Upper lobe of left lung (tissue), 4 donors: ENCODE measurements around the gene DNAI7.

ENCODE experiments used
- POLR2AphosphoS5 ChIP-seq, 2 donors: sonication (generic); formaldehyde crosslinking; IDR thresholded peaks; one replicate each; pipeline ENCODE4 v1.5.1; 2017; ENCODE audit warnings: antibody characterized with exemption in 2 of 2
- TF ChIP-seq, protein P1 (sequence below), 6 experiments: fragments of 450-650 bp in 4 of 6; fragments of 200-600 bp in 2 of 6; sonication (generic) in 2 of 6; IDR thresholded peaks; one replicate each; pipeline ENCODE4 v1.5.1; 2016 to 2019; ENCODE audit warnings: antibody characterized with exemption in 6 of 6

- TF ChIP-seq POLR2AphosphoS5 (IDR thresholded peaks at IDR 0.05), result no peak
- TF ChIP-seq, protein P1, sequence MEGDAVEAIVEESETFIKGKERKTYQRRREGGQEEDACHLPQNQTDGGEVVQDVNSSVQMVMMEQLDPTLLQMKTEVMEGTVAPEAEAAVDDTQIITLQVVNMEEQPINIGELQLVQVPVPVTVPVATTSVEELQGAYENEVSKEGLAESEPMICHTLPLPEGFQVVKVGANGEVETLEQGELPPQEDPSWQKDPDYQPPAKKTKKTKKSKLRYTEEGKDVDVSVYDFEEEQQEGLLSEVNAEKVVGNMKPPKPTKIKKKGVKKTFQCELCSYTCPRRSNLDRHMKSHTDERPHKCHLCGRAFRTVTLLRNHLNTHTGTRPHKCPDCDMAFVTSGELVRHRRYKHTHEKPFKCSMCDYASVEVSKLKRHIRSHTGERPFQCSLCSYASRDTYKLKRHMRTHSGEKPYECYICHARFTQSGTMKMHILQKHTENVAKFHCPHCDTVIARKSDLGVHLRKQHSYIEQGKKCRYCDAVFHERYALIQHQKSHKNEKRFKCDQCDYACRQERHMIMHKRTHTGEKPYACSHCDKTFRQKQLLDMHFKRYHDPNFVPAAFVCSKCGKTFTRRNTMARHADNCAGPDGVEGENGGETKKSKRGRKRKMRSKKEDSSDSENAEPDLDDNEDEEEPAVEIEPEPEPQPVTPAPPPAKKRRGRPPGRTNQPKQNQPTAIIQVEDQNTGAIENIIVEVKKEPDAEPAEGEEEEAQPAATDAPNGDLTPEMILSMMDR (IDR thresholded peaks at IDR 0.05), result no peak
Measured at GRCh38 chr12:25072906-25073650, 121.9 kb downstream of the DNAI7 start.
